K562 (cell line): Measurements from ENCODE around the gene TMEM144. TPM values are rescaled to one million over a fixed set of nuclear protein-coding genes. Genes with fewer than 3 reads are reported as not detected.

Source experiments
- ATAC-seq: fragments of 200-7000 bp; cut with Tn5 transposase; 3 replicates; pipeline ENCODE4 v1.9.1; 2020; ENCODE audit warnings: moderate library complexity
- BruUV-seq: library from RNA; stranded (reverse); fragments of 400-500 nt; replicated peaks from 2 replicates; lab custom pipeline; 2021; lab: Mats Ljungman, UMichigan
- CTCF ChIA-PET: fragments of 300-600 bp; formaldehyde crosslinking; extraction: SDS; loops from one replicate; lab custom pipeline; 2021; ENCODE audit warnings: low intra/inter-chr PET ratio; lab: Yijun Ruan, JAX
- POLR2A ChIA-PET: fragments of 300-600, 350-650 bp; sonication (Branson Sonifier 250); formaldehyde crosslinking; extraction: SDS; loops from one replicate; lab custom pipeline; 2021; ENCODE audit warnings: antibody characterized with exemption, inconsistent platforms; lab: Yijun Ruan, JAX
- DNase-seq, 4 experiments: peaks; one replicate each; pipeline versions ENCODE4 v3.0.0 to v3.0.0-alpha.2; 2011 to 2018; ENCODE audit warnings: low spot score in 3 of 4, mixed read lengths in 3 of 4; ENCODE audit errors: extremely low read depth in 1 of 4
- FAIRE-seq: peaks from 2 replicates; lab custom pipeline; 2011; peaks lifted over from hg19 to GRCh38; lab: Jason Lieb, UNC
- H2AFZ ChIP-seq: 2 replicates; pipeline ENCODE4 v1.6.0; 2011; ENCODE audit warnings: low read depth, low read length, control low read depth, inconsistent platforms
- H3K27ac ChIP-seq: fragments of 200-600 bp; 3 replicates; pipeline ENCODE4 v1.8.0; 2011; ENCODE audit warnings: low read depth, mild to moderate bottlenecking, control low read depth, inconsistent platforms, low read length, moderate library complexity, mixed read lengths; ENCODE audit errors: extremely low read depth
- H3K27me3 ChIP-seq, 2 experiments: fragments of 300-600 bp in 1 of 2; 2 replicates in 1 of 2; 3 replicates in 1 of 2; pipeline versions ENCODE4 v1.6.0 to v1.8.0; 2011; ENCODE audit warnings: inconsistent platforms in 2 of 2, low read length in 2 of 2, mild to moderate bottlenecking in 1 of 2, mixed read lengths in 1 of 2, moderate library complexity in 1 of 2; ENCODE audit not compliant: control insufficient read depth in 2 of 2, insufficient read depth in 2 of 2
- H3K36me3 ChIP-seq: fragments of 300-600 bp; 3 replicates; pipeline ENCODE4 v1.8.0; 2011; ENCODE audit warnings: mild to moderate bottlenecking, low read length, inconsistent platforms; ENCODE audit not compliant: control insufficient read depth, insufficient read depth
- H3K4me1 ChIP-seq, 2 experiments: fragments of 200-600 bp in 1 of 2; replicated peaks in 1 of 2; 2 replicates in 1 of 2; 3 replicates in 1 of 2; pipeline versions ENCODE4 v1.5.1 to v1.8.0; 2011; ENCODE audit warnings: inconsistent platforms in 2 of 2, low read length in 2 of 2, mild to moderate bottlenecking in 1 of 2, mixed read lengths in 1 of 2, moderate library complexity in 1 of 2; ENCODE audit not compliant: control insufficient read depth in 2 of 2, insufficient read depth in 2 of 2
- H3K4me2 ChIP-seq: 2 replicates; pipeline ENCODE4 v1.6.1; 2011; ENCODE audit warnings: low read length, control low read depth, inconsistent platforms, mixed read lengths; ENCODE audit not compliant: insufficient read depth
- H3K4me3 ChIP-seq: fragments of 200-600 bp; sonication (generic), shearing (Covaris generic); 2 replicates; pipeline ENCODE4 v1.5.1; 2016; ENCODE audit warnings: control low read depth, inconsistent platforms
- H3K79me2 ChIP-seq: fragments of 200-600 bp; 3 replicates; pipeline ENCODE4 v1.8.0; 2011; ENCODE audit warnings: low read length, inconsistent platforms; ENCODE audit not compliant: control insufficient read depth, insufficient read depth
- H3K9ac ChIP-seq, 2 experiments: 2 replicates each; pipeline versions ENCODE4 v1.6.0 to v1.6.1; 2011; ENCODE audit warnings: low read depth in 2 of 2, low read length in 2 of 2, control low read depth in 1 of 2, inconsistent platforms in 1 of 2, mild to moderate bottlenecking in 1 of 2, mixed read lengths in 1 of 2; ENCODE audit not compliant: insufficient read depth in 1 of 2
- H3K9me1 ChIP-seq: one replicate; pipeline ENCODE4 v1.6.0; 2011; ENCODE audit warnings: inconsistent platforms, mild to moderate bottlenecking, low read length, moderate library complexity; ENCODE audit not compliant: control insufficient read depth, insufficient read depth
- H3K9me3 ChIP-seq: replicated peaks from 2 replicates; pipeline ENCODE4 v1.5.1; 2011; ENCODE audit warnings: low read depth, low read length, inconsistent platforms; ENCODE audit not compliant: control insufficient read depth, insufficient read depth
- H4K20me1 ChIP-seq: replicated peaks from 2 replicates; pipeline ENCODE4 v1.6.1; 2011; ENCODE audit warnings: low read length, inconsistent platforms, mixed read lengths; ENCODE audit not compliant: control insufficient read depth, insufficient read depth
- ETS2 ChIP-seq: IDR thresholded peaks from 2 replicates; pipeline ENCODE4 v1.6.1; 2016; ENCODE audit warnings: borderline replicate concordance, missing genetic modification characterization, mild to moderate bottlenecking, moderate library complexity, missing compliant biosample characterization; ENCODE audit not compliant: poor library complexity, severe bottlenecking
- HMG20B ChIP-seq: fragments of 250-450 bp; sonication (Bioruptor Pico); IDR thresholded peaks from 2 replicates; pipeline ENCODE4 v1.5.0; 2021; ENCODE audit warnings: mild to moderate bottlenecking
- ILK ChIP-seq: fragments of 450-650 bp; IDR thresholded peaks from 2 replicates; pipeline ENCODE4 v1.6.1; 2016; ENCODE audit warnings: missing genetic modification characterization, low read depth, mild to moderate bottlenecking, missing compliant biosample characterization, moderate library complexity, borderline replicate concordance
- KAT8 ChIP-seq: fragments of 450-650 bp; IDR thresholded peaks from 2 replicates; pipeline ENCODE4 v1.6.1; 2016; ENCODE audit warnings: low read depth, mild to moderate bottlenecking
- MEIS2 ChIP-seq: fragments of 450-650 bp; IDR thresholded peaks from 2 replicates; pipeline ENCODE4 v1.6.1; 2014; ENCODE audit warnings: mild to moderate bottlenecking; ENCODE audit not compliant: partially characterized antibody
- SMARCA5 ChIP-seq: fragments of 450-650 bp; IDR thresholded peaks from 2 replicates; pipeline ENCODE4 v1.6.1; 2016
- SPI1 ChIP-seq: IDR thresholded peaks from 2 replicates; pipeline ENCODE4 v1.6.1; 2011; ENCODE audit warnings: low read depth, low read length, control low read depth, borderline replicate concordance
- TAF9B ChIP-seq: fragments of 450-650 bp; IDR thresholded peaks from 2 replicates; pipeline ENCODE4 v1.6.1; 2018; ENCODE audit warnings: mild to moderate bottlenecking; ENCODE audit not compliant: partially characterized antibody
- ZNF785 ChIP-seq: fragments of 250-450 bp; sonication (Bioruptor Pico); IDR thresholded peaks from 2 replicates; pipeline ENCODE4 v1.4.0; 2020; ENCODE audit warnings: mild to moderate bottlenecking
- WGBS: fragments of 100-300 bp; shearing (Covaris generic); methylation state at CpG from one replicate; pipeline ENCODE4 v1.1.6; 2016; ENCODE audit warnings: low coverage, mixed read lengths; ENCODE audit not compliant: insufficient coverage; ENCODE audit errors: missing lambda C conversion rate; 5-methylcytosine and 5-hydroxymethylcytosine counted together
- in situ Hi-C: fragments of 300-500 bp; cut with MboI; formaldehyde crosslinking; loops from 4 replicates; pipeline ENCODE4 v1.15.0; 2018; ENCODE audit warnings: inconsistent platforms, mixed read lengths
- intact Hi-C: fragments of 100-400 bp; cut with micrococcal nuclease; formaldehyde crosslinking; loops from 2 replicates; pipeline ENCODE4 v1.14.2; 2022
- polyA plus RNA-seq, 8 experiments: library from polyadenylated mRNA; depleted of rRNA in 4 of 8; stranded (reverse) in 5 of 8; unstranded in 3 of 8; fragments of >200 nt; fragmentation: Nextera tagmentation in 2 of 8; fragmentation: Illumina TruSeq in 1 of 8; extraction: Ambion mirVana in 2 of 8; extraction: Trizol in 1 of 8; gene quantifications; 2 replicates each; pipeline versions ENCODE4 v1.2.1 to v1.2.3, GENCODE V29; 2011 to 2014; ENCODE audit warnings: inconsistent platforms in 1 of 8, missing spikeins in 1 of 8
- total RNA-seq, 7 experiments: library from RNA; depleted of rRNA in 6 of 7; stranded (reverse); fragments of >200 nt in 6 of 7; fragmentation: Illumina TruSeq in 2 of 7; extraction: Trizol in 2 of 7; gene quantifications; 2 replicates each; pipeline versions ENCODE4 v1.2.1 to v1.2.3, GENCODE V29; 2011 to 2021; ENCODE audit warnings: low replicate concordance in 1 of 7

TMEM144 gene
- total and polyA plus RNA-seq, 9 of the 15 experiments (the other 6 are each of a cell fraction or from before 2014, with no cell fraction given): 4.0 to 12.0 (median 6.1) TPM

GRCh38 chr4:158208963-158209640 lies 1.2 kb upstream of the TMEM144 start:
- 0 out of 3 replicates have a peak overlapping the region, but pooled peaks have one; percentile 38 for H3K27ac ChIP-seq
- H3K27me3 ChIP-seq: no peaks in the 10 kb centered on the region
- no peak for FAIRE-seq
- no TSS peak for BruUV-seq
- no peak overlapping the region for H3K4me2 ChIP-seq
- CTCF ChIA-PET: no interaction called here
- no peaks in the 10 kb centered on the region for H3K9me3 ChIP-seq
- H3K9ac ChIP-seq: no peak overlapping the region
- H3K4me3 ChIP-seq: no peak overlapping the region
- WGBS: 66% methylated on average over 5 of the region's 5 CpGs
- H3K79me2 ChIP-seq: peaks cover 8% of the 10 kb centered on the region; the same call in 1 of the 3 replicates
- H4K20me1 ChIP-seq: no peaks in the 10 kb centered on the region
- H3K9me1 ChIP-seq: no peaks in the 10 kb centered on the region
- H2AFZ ChIP-seq: peak overlapping the region; percentile 47
- POLR2A ChIA-PET: no interaction called here
- DNase-seq: peak in 2 of 4 experiments; percentile 13 to 31
- ATAC-seq: 0 out of 3 replicates have a peak, but pooled peaks have one; percentile 13
- intact Hi-C loops (no loop called here), in situ Hi-C loops (no loop called here)
- peaks cover 4 to 8% of the 10 kb centered on the region in 2 experiments; a peak in 3 of 5 replicates for H3K4me1 ChIP-seq
- peaks cover 5% of the 10 kb centered on the region; the same call in 1 of the 3 replicates for H3K36me3 ChIP-seq
- TF ChIP-seq ETS2 (tag): no peak
- no peak for TF ChIP-seq ILK (tag)
- TF ChIP-seq MEIS2: peak; percentile 31
- no peak for TF ChIP-seq SMARCA5
- TF ChIP-seq ZNF785 (CRISPR knock-in tag): no peak
- no peak for TF ChIP-seq TAF9B
- peak; percentile 96 for TF ChIP-seq SPI1
- TF ChIP-seq KAT8: no peak
- no peak for TF ChIP-seq HMG20B (CRISPR knock-in tag)
- TF ChIP-seq, all 486 proteins: peak for 2
